Measurements from ENCODE around the gene LY86.

DNA sequence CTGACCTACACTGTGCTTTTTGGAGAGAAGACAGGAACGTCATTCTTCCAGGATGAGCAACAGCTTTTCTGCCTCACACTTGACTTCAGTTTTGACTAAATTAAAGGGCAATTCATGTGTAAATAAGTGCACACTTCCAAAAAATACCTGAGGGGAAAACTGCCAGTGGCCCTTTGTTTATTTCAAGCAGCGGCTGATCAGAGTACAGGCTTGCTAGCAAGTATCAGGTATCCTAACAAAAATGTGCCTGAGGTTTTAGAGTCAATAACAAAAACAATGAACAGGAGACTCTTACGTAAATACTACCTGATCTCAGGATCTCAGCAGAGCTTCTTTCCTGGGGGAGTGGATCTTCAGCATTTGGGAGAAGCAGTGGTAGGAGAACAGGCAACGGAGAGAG, 12.4 kb downstream of the LY86 start:
- TF ChIP-seq, protein P1, sequence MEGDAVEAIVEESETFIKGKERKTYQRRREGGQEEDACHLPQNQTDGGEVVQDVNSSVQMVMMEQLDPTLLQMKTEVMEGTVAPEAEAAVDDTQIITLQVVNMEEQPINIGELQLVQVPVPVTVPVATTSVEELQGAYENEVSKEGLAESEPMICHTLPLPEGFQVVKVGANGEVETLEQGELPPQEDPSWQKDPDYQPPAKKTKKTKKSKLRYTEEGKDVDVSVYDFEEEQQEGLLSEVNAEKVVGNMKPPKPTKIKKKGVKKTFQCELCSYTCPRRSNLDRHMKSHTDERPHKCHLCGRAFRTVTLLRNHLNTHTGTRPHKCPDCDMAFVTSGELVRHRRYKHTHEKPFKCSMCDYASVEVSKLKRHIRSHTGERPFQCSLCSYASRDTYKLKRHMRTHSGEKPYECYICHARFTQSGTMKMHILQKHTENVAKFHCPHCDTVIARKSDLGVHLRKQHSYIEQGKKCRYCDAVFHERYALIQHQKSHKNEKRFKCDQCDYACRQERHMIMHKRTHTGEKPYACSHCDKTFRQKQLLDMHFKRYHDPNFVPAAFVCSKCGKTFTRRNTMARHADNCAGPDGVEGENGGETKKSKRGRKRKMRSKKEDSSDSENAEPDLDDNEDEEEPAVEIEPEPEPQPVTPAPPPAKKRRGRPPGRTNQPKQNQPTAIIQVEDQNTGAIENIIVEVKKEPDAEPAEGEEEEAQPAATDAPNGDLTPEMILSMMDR (IDR thresholded peaks at IDR 0.05), result no peak
- no peak for TF ChIP-seq POLR2A (IDR thresholded peaks at IDR 0.05)

All from thyroid gland (tissue), 4 donors.